22Rv1 (cell line): ENCODE data around the gene TNFAIP8.
"Not testable (repeated sequence)": the region's sequence is repeated elsewhere in the genome, so short reads cannot be mapped to it uniquely, and the experiment has no call there.

Experiments
- CTCF ChIP-seq: fragments of 450-650 bp; IDR thresholded peaks from 2 replicates; pipeline ENCODE4 v1.5.1; 2017; ENCODE audit warnings: mild to moderate bottlenecking
- ZFX ChIP-seq: fragments of 450-650 bp; IDR thresholded peaks from 2 replicates; pipeline ENCODE4 v1.6.1; 2017; ENCODE audit warnings: antibody characterized with exemption, borderline replicate concordance

- not testable (repeated sequence) for TF ChIP-seq CTCF, ZFX
Observed at GRCh38 chr5:119438587-119438917, 82.7 kb downstream of the TNFAIP8 start.
